Measurements from ENCODE around the gene RABAC1.

RABAC1 gene

GRCh38 chr19:41957161-41957837, 1.8 kb downstream of the RABAC1 start:
- TF ChIP-seq, protein P1, sequence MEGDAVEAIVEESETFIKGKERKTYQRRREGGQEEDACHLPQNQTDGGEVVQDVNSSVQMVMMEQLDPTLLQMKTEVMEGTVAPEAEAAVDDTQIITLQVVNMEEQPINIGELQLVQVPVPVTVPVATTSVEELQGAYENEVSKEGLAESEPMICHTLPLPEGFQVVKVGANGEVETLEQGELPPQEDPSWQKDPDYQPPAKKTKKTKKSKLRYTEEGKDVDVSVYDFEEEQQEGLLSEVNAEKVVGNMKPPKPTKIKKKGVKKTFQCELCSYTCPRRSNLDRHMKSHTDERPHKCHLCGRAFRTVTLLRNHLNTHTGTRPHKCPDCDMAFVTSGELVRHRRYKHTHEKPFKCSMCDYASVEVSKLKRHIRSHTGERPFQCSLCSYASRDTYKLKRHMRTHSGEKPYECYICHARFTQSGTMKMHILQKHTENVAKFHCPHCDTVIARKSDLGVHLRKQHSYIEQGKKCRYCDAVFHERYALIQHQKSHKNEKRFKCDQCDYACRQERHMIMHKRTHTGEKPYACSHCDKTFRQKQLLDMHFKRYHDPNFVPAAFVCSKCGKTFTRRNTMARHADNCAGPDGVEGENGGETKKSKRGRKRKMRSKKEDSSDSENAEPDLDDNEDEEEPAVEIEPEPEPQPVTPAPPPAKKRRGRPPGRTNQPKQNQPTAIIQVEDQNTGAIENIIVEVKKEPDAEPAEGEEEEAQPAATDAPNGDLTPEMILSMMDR (conservative IDR thresholded peaks at IDR 0.05): no peak
- H3K27ac ChIP-seq: peak overlapping the region; percentile 85

GRCh38 chr19:41956621-41957020, 2.5 kb downstream of the RABAC1 start:
- no peak overlapping the region; the same call in 1 of the 2 replicates for H3K27ac ChIP-seq
- TF ChIP-seq, protein P1 (conservative IDR thresholded peaks at IDR 0.05): no peak

DNA sequence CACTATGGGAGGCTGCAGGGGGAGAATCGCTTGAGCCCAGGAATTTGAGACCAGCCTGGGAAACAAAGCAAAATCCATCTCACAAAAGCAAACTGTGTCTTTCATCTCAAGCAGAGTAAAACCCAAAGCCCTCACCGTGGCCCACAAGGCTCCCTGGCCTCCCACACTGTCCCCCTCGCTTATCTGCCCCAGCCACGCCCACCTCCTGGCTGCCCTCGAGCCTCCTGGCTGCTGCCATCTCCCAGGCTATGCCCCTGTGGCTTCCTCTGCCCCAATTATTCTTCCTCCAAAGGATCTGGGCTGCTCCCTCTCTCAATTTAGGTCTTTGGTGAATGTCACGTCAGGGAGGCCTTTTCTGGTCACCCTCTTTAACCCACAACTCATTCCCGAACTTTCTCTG, 3.6 kb downstream of the RABAC1 start:
- H3K27ac ChIP-seq: no peak overlapping the region
- TF ChIP-seq, protein P1 (conservative IDR thresholded peaks at IDR 0.05): no peak

GRCh38 chr19:41951686-41952172, 7.4 kb downstream of the RABAC1 start:
- TF ChIP-seq, protein P1 (conservative IDR thresholded peaks at IDR 0.05): peak; percentile 98
- H3K27ac ChIP-seq: no peak overlapping the region

GRCh38 chr19:41947091-41947490, 12.0 kb downstream of the RABAC1 start:
- H3K27ac ChIP-seq: no peak overlapping the region
- TF ChIP-seq, protein P1 (conservative IDR thresholded peaks at IDR 0.05): no peak

DNA sequence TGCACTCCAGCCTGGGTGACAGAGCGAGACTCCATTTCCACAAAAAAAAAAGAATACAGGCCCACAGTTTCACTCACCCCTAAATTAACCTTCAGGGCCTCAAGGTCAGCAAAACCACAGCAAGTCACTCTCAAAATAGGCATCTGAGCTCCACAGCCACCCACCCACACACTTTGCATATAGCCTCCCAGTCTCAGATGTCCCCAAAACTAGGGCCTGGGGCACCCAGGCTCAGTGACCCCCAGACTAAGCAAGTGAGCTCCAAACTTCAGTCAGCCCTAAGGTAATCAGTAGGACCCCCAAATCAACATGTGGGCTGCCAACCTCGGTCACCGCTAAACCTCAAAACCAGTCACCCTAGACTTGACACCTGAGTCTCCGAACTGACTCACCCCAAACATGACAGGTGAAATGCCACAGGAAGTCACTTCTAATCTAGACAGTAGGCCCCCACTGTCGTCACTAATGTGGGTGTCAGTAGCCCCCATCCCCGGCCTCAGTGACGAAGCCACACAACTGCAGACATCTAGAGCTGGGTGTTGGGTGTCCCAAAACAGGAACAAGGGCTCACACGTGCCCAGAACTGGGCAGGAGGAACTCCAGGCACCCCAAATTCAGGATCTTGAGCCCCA, 13.9 kb downstream of the RABAC1 start:
- H3K27ac ChIP-seq: no peak overlapping the region
- TF ChIP-seq, protein P1 (conservative IDR thresholded peaks at IDR 0.05): no peak

DNA sequence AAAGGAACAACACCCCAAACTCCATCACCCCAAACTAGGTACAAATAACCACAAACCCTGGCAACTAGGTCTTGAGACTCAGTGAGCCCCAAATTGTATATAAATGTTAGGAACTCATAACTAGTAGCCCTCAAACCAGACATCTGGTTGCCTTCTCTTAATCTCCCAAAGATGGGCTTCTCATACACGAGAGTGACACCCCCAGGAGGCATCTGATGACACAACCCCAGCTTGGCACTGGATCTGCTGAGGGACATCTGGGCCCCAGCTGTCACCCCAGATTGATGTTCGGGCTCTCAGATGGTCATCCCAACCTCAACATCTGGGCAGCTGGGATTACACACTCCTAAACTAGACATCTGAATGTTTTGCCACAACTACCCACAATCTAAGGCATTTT, 14.8 kb downstream of the RABAC1 start:
- H3K27ac ChIP-seq: no peak overlapping the region
- TF ChIP-seq, protein P1 (conservative IDR thresholded peaks at IDR 0.05): no peak
